Right ventricle myocardium inferior (tissue), 1 donor: ENCODE measurements around the gene NABP1. TPM values are rescaled to one million over a fixed set of nuclear protein-coding genes. Genes with fewer than 3 reads are reported as not detected.

ENCODE experiments used
- ATAC-seq: fragments of 200-7000 bp; cut with Tn5 transposase; one replicate; pipeline ENCODE4 v1.9.1; 2020; ENCODE audit warnings: mild to moderate bottlenecking, moderate library complexity
- DNase-seq: peaks from one replicate; pipeline ENCODE4 v3.0.0; 2021; ENCODE audit errors: missing footprints
- intact Hi-C: fragments of 100-400 bp; cut with DNase I; formaldehyde crosslinking; loops from one replicate; pipeline ENCODE4 v1.11.0; 2022
- total RNA-seq: library from RNA; stranded (reverse); fragmentation: NEBNext Ultra II Directional; extraction: Animal tissue kit (Norgen Biotek cat#: 25700); gene quantifications from one replicate; pipeline ENCODE4 v1.2.1, GENCODE V29; 2021
- donor health status: DM: no; HTN: yes; CAD: no; lungs with severe emphysema.

The NABP1 gene
- total RNA-seq, 1 donor from 2014 or later: 5.1 TPM

- intact Hi-C loops: loop anchor here (10.0 kb wide), 1 partner anchor 661 kb away; the partner anchor contains the start of gene STAT1
- DNase-seq (peak; percentile 65), ATAC-seq (no peak)
Measured at GRCh38 chr2:191675807-191676721, 1.9 kb upstream of the NABP1 start.

GRCh38 chr2:191676790-191677645, 918 bp upstream of the NABP1 start:
- peak; percentile 37 for DNase-seq
- ATAC-seq: peak; percentile 32
- intact Hi-C loops: loop anchor here (10.0 kb wide), 1 partner anchor 662 kb away; the partner anchor contains the start of gene STAT1

DNA sequence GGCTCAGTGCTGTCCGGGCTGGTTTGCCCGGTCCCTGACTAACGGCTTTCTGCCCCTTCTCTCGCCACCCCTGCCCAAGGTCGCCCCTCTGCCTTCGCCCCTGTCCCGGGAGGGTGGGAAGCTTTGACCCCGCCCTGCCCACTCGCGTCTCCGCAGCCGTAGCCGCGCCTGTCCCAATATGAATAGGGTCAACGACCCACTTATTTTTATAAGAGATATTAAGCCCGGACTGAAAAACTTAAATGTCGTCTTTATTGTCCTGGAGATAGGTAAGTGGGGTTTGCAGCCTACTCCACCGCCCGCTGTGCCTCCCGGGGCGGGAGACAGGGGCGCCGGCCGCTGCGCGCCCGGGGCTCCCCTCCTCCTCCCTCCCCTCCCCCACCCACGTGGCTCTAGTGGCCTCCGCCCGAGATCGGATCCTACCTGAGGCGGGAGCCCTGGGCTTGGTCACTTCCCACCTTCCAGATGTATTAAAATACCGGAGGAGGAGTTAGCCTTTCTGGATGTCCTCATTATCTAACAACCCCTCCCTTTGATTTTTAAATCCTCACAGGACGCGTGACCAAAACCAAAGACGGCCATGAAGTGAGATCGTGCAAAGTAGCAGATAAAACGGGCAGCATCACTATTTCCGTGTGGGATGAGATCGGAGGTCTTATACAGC, 633 bp downstream of the NABP1 start:
- intact Hi-C loops: loop anchor here (10.0 kb wide), 1 partner anchor 664 kb away; the partner anchor contains the start of gene STAT1
- DNase-seq (peak; percentile 83), ATAC-seq (peak; percentile 9)

DNA sequence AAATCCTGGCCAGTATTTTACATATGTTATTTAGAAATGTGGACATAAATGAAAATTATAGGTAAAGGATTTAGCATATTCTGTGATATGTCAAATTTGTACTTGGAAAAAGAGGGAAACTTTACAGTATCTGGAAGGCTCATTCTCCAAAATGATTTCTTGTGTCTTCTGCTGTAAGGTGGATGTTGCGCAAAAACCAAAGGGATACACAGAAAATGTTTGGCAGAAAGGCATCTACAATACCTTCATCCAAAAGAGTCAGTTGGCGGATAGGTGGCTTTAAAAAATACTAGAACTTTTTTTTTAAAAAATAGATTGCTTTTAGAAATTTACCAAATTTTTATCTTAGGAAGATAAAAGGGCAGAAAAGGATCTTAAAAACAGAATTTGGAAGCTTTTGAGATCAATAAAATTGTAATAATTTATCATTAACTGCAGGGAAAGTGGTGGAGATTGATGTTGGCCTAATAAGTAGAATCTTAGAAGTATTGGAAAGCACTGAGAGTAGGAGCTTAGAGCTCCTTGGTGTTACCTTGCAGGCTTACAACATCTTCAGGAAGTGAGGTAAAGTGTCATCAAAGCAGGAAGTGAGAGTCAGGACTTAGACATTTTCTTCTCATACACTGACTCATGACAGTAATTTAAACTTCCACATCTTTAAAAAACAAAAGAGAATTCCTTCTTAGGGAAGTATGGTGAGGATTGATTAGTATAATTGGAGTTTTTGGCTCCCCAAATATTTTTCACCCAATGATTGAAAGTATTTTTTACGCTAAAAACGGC, 2.1 kb downstream of the NABP1 start:
- intact Hi-C loops: loop anchor here (10.0 kb wide), 1 partner anchor 665 kb away; the partner anchor contains the start of gene STAT1
- ATAC-seq: no peak
- no peak for DNase-seq

DNA sequence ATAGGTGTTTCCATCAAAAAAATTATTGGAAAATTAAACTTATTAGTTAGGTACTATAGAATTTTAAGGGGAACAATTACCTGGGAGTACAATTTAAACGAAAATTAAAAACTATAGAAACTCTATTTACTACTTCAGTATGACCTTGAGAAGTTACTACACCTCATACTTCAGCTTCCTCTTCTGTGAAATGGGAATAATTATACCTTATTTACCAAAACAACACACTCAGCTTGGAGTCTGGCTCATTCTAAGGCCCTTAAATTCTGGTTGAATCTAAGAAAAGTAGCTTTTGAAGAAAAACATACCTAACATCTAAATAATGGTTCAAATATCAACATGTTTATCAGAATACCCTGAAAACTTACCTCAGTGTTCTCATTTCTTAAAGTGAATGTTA, 2.7 kb downstream of the NABP1 start:
- DNase-seq (no peak), ATAC-seq (no peak)
- intact Hi-C loops: no loop called here

GRCh38 chr2:191682126-191682525, 4.2 kb downstream of the NABP1 start:
- intact Hi-C loops: no loop called here
- no peak for ATAC-seq
- DNase-seq: no peak

DNA sequence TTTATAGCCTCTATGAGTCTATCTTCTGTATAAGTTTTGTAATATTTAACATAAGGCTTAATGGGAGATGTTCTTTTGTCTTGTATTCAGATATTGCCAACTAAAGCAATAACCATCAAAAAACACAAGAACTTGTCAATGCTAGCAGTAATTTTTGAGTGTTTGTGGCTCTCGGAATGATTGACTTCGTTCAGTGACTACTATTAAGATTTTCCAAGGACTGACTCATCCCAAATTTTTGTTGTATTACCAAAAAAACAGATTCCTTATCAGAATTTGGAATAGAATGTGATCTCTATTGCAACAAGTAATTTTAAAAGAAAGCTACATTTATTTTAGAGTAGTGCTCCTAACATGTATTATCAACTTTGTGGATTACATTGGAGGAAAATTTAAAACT, 8.1 kb downstream of the NABP1 start:
- intact Hi-C loops: no loop called here
- DNase-seq (no peak), ATAC-seq (no peak)

DNA sequence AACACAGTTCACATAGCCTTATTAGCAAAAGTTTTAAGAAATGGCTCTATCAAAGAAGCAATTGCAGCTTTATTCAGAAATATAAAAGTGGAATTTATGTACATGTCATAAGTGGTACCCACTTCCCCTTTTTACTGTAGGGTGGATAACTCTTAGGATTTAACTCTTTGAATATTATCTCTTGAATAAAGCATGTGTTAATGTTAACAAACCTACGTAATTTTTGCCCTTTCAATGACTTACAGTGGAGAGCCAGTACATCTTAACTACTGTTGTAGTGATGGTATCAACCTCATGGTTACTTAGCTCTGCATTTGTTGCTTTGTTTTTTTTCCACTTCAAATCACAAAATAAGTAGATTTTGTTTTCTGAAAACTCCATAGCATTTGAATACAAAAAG, 8.8 kb downstream of the NABP1 start:
- DNase-seq (no peak), ATAC-seq (no peak)
- intact Hi-C loops: no loop called here

DNA sequence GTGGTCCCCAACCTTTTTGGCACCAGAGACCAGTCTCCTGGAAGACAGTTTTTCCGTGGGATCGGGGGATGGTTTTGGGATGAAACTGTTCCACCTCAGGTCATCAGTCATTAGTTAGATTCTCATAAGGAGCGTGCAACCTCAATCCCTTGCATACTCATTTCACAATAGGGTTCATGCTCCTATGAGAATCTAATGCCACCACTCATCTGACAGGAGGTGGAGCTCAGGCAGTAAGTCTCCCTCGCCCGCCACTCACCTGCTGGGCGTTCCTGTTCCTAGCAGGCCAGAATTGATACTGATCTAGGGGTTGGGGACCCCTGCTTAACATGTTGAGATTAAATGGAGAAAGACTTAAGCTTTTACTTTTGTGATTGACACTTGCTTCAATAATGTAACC, 9.9 kb downstream of the NABP1 start:
- intact Hi-C loops: no loop called here

DNA sequence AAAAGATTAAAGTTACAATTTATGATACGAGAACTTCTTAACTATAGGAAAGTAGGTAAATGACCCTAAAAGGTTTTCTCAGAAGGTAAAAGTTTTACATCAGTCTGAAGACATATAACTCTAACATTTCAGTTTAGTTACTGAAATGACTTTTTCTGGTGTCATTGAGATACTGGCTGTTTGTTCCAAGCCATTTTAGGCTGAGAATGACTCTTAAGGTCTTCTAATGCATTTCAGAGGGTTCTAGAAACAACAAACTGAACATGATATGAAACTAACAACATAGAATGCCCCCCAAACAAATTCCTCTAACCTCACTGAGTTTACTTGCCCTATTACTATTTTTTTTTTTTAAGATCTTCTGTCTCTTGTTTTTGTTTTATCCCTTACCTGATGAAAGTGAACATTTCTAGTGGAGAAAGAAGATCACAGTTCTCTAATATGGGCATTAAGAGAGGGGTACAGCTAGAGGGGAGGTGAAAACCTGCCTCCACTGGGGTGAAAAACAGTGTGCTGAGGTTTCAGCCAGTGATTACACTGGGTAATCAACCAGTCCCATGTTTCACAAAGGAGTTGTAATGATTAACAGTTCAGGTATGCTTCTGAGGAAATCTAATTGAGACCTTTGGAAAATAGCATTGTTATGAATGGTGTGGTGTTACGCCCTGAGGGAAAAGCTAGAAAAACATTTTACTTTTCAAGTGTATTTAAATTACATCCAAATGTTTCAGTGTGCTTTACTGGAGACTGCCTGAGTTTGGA, 11.2 kb downstream of the NABP1 start:
- DNase-seq (no peak), ATAC-seq (no peak)
- intact Hi-C loops: no loop called here

More for the DNA sequence above, 9.9 kb downstream of the NABP1 start:
- ATAC-seq (no peak), DNase-seq (no peak)

DNA sequence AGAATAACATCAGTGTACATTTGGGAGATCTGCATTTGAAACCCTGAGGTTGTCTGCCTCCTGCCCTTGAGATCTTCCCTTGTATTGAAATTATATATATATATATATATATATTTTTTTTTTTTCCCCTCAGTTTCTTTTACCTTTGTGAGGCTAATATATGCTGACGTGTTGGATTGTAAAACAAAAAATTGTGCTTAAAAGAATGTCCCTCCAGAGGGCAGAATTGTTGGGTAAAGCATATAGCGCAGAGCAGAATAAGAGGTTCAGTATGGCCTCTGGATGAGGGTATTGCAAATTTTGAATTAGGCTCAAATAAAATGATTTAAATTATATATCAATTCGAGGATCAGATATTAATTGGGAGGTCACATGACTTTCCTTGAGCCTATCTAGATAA, 12.4 kb downstream of the NABP1 start:
- DNase-seq (no peak), ATAC-seq (no peak)
- intact Hi-C loops: loop anchor here (5.0 kb wide), 1 partner anchor 123 kb away; no protein-coding TSS in a partner anchor

DNA sequence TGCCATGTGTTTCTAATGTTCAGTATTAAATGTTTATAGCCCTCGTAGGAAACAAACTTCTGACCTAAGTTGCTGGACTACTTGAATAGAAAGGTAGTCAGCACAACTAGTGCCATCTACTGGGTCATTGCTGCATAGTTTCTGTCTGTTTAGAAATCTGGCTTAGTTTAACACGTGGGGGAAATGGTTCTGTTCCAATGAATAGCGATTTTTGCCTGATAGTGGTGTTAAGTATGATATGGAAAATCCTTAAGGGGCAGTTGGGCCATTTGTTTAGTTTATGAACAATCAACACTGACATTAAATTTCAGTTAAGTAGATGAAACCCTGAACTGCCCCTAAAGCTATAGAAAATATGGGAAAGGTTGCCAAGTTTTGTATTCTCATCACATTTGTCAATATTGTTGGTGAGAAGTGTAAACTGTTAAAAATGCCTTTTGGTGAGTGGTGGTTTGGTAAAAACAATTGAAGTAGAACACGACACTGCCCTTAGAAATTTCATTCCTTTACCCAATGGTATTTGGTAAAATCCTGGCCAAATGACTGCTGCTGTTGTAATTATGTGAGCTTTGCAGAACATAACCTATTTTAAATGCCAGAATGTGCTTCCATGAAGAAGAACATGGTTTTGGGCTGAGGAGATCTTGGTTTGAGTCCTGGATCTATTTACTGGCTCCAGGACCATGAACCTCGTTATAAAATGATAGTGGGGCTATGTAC, 13.2 kb downstream of the NABP1 start:
- intact Hi-C loops: loop anchor here (5.0 kb wide), 1 partner anchor 124 kb away; no protein-coding TSS in a partner anchor
- DNase-seq (no peak), ATAC-seq (peak; percentile 83)

DNA sequence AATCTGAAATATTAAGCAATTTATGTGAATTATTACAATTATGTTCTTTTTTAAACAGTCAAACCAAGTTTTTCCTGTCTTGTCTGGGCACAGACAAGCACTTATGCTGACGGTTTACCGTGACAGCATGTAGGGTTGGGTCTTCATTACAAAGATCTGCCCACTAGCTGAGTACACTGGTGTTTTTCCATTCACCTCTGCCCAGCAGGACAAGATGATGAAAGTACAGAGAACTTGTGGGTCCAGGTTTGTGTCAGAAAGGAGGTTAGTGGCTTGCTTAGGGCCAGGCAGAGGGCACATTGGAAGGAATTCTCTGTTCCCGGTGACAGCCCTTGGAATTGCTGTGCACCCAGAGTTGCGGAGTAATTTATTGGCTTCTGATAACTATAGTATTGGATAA, 14.0 kb downstream of the NABP1 start:
- intact Hi-C loops: loop anchor here (5.0 kb wide), 1 partner anchor 125 kb away; no protein-coding TSS in a partner anchor
- DNase-seq (no peak), ATAC-seq (no peak)

- intact Hi-C loops: loop anchor here (5.0 kb wide), 1 partner anchor 125 kb away; no protein-coding TSS in a partner anchor
- DNase-seq (no peak), ATAC-seq (no peak)
Measured at GRCh38 chr2:191692502-191693115, 14.7 kb downstream of the NABP1 start.

DNA sequence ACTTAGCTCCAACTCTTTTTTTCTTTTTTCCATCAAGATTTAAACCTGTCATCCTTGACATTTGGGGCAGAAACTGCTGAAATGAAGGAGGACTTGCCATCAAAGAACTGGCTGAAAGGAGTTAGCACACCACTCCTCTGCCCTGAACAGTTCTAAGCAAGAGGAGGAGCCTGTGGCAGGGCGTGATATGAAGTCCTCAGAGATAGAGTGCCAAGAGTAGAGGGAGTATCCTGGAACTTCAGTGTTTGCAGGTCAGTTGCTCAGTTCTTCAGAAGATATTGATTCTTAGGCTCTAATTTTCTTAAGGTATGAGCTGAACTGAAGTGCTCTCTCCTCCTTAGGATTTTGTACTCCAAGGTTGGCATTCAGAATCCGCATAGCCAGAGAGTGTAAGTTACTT, 15.2 kb downstream of the NABP1 start:
- no peak for ATAC-seq
- DNase-seq: no peak
- intact Hi-C loops: loop anchor here (5.0 kb wide), 1 partner anchor 126 kb away; no protein-coding TSS in a partner anchor

DNA sequence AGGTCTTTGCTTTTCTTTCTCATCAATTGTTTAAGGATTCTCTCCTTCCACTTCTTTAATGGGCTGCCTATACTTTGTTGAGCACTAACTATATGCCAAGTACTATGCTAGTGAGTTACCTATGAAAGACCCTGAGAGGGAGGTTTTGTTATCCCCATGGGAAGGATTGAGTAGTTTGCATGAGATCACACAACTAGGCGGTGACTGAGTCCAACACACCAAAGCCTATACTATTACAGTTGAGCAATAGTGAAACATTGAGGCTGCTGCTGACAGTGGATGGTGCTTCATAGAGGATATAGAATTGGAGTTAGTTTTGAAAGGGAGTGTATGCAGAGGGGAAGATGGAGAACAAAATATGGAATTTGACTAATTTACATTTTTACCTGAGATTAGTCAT, 15.8 kb downstream of the NABP1 start:
- intact Hi-C loops: loop anchor here (5.0 kb wide), 1 partner anchor 126 kb away; no protein-coding TSS in a partner anchor
- ATAC-seq (no peak), DNase-seq (no peak)
